Measurements from ENCODE around the gene ENG.
"Not testable (repeated sequence)": the region's sequence is repeated elsewhere in the genome, so short reads cannot be mapped to it uniquely, and the experiment has no call there.

ENG gene

DNA sequence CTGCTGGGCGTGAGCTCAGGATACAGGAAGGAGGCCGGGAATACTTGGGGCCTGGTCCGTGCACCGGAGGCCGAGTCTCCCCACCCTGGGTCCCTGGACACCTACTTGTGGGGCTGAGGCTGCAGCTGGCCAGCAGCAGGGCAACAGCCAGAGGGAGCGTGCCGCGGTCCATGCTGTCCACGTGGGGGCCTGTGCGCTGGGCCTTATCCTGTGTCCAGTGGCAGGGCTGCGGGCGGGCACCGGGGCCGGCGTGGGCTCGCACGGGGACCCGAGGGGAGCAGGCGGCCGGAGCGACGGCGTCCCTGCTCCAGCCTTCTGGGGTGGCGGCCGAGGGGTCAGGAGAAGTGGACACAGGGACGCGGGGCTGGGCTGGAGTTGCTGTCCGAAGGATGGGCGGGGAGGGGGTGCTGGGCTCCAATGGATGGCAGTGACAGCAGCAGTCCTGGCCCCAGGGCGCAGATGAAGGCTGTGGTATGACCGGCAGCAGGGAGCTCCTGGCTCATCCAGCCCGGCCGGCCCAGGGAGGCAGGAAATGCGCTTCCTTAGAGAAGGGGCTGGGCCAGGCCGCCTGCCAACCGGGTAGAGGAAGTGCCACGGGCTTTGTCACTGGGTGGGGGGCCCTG lies at the start of gene ENG:
Gene ENG (minus strand): TSS at position 475 of the 623 bp plus-strand sequence. CDS start 303 bp downstream, at position 172.
- DNase-seq (ENCODE audit: low read depth in 3 of 3, low spot score in 1 of 3) = no peak

DNA sequence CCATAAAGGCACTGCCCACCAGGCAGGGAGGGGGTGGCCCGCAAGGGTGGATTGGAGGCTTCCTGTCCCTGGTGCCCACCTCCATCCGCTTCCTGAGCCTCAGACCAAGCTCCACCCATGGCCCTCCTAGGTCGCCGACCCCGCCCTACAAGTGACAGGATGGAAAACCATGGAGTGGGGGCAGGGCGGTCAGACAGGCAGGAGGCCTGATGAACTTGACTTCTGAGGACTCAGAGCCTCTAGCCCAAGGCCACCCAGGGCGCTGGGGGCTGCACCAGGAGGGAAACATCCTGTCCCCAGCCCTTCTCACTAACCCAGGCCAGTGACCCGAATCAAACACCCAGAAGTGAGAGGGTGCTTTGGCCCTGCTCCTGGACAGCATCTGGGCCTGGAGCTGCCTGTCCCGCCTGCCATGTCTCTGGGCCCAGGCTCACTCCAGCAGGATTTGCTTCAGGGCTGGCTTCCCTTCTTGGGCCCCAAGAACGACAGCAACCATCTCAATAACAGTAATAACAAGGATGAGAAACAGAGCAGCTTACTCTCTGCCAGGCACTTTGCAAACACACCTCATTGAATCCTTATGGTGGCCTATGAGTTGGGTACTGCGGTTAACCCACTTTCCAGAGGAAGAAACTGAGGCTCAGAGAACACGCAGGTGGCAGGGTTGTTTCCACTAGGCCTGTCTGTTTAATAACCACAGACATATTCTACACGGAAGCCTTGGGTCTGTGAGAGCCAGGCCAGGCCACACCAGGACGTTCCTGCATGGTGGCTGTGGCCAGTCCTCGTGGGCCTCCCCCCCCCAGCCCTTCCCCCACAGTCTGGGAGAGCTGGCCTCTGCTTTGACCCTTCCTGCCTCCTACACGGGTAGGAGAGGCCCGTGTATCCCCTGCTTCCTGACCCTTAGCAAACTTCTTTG lies 49.4 kb upstream of the ENG start:
- peak in 2 of 3 donors; percentile 49 to 59 for DNase-seq (ENCODE audit: low read depth in 3 of 3, low spot score in 1 of 3)

DNA sequence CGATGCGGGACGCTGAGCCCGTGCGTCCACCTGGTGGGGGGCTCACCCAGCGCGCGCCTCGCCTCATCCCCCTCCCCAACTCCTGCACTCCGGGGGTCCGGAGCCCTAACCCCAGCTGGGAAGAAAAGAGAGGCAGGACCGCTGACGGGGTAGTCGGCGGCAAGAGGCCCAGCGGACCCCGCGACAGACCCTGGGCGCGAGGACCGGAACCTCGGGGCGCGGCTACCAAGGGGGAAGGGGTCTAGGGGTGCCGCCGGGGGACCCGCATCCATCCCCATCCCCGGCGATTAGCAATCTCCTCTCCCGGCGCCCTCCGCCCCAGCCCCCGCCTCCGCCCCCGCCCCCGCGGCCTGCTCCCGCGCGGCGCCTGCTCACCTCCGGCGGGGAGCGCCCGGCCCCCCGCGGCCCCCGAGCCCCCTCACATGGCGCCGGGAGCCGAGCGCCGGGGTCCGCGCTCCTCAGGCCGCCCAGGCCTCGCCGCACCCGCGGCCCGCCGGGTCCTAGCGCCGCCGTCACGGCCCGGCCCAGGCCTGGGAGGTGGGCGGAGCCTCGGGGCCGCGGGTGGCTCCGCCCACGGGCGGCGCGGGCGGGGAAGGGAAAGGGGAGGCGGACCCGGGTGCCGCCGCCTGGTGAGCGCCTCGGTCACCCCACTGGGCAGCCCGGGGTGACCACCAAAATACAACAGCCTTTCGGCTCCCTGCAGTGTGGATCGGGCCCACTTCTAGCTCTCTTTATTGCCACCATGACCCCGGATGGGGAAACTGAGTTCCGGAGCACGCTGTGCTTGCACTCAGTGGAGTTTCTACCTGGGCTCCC lies 44.9 kb upstream of the ENG start, which contains the start of gene ST6GALNAC6:
Gene ST6GALNAC6 (minus strand): TSS at position 476 of the 816 bp plus-strand sequence. CDS start 1,622 bp downstream, outside the sequence.
- peak in 1 of 3 donors; percentile 70 for DNase-seq (ENCODE audit: low read depth in 3 of 3, low spot score in 1 of 3)

DNA sequence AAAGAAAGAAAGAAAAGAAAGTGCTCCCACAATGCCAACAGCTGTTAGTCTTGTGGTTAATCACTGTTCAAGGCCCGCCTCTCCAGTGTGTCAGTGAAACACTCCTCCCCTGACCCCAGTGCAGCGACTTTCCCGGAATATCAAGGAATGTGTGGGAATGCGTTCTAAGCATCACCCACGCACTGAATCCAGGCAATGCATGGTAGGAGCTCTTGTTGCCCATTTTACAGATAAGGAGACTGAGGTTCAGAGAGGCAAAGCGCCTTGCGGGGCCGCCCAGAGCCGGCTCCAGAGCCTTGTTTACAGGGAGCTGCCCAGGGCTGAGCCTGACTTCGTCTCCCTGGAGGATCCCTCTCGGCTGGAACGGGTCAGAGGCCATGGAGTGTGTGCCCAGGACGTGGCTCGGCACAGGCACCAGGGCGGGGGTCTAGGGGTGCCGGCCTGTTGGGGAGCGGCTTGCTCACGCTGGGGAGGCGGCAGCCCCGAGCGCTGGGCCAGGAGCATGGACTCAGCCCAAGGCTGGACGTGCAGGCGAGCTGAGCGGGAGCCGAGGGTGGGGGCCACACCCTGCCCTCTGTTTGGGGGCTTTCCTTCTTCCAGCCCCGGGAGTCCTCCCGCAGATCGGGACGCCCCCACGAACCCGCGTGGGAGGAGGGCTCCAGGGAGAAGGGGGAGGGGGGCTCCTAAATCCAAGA lies 44.1 kb upstream of the ENG start:
- no peak for DNase-seq (ENCODE audit: low read depth in 3 of 3, low spot score in 1 of 3)

DNA sequence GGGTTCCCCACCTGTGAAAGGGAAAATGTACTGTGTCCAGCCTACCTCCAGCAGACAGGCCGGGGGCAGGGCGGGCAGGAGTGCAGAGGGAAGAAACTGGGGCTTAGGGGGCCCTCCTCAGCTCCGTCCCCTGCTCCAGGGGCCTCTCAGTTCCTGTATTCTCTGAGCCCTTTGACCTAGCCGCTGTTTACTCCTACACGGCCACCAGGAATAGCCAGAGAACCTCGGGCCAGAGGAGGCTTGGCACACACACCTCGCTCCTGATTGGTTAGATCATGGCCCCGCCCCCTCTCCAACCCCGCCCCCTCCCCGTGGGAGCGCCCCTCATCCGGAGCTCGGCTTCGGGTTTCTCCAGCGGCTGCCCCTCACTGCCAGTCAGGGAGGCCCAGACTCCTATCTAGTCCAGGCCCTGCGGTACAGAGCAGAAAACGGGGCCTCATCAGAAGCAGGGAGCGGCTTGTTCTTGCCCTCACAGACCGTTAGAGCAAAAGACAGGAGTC lies 42.8 kb upstream of the ENG start:
- DNase-seq (ENCODE audit: low read depth in 3 of 3, low spot score in 1 of 3) = peak in 1 of 3 donors; percentile 29

DNA sequence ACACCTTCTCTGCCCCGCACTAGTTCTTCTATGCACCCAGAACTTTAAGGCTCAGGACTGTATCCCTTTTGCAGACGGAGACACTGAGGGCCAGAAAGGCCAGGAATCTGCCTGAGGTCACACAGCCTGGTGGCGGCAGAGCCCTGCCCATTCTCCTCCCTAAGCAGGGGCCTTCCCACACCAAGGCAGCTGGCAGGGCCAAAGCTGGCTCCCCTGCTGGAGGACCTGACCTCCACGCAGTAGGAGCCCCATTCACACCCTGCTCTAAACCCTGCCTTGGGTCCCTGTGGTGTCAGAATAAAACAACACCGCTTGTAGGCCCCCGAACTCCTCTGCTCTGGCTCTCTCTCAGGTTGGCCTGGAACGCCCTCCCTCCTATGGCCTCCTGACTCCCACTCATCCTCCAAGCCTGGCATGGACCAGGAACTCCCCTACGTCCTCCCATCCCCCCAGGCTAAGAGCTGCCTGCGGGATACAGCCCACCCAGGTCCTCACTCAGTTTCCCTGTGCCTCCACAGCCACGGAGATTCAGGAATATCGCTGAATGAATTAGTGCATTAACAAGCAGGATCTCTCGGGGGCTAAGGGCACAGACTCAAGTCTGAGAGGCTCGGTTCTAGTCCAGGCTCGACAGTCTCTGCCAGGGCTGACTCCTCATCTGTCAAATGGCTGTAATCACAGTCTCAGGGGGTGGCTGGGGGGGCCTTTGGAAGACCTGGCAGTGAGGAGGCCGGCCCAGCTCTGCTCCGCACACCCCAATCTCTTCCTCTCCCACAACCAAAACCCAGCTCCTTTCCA lies 42.1 kb upstream of the ENG start:
- DNase-seq (ENCODE audit: low read depth in 3 of 3, low spot score in 1 of 3) = no peak

DNA sequence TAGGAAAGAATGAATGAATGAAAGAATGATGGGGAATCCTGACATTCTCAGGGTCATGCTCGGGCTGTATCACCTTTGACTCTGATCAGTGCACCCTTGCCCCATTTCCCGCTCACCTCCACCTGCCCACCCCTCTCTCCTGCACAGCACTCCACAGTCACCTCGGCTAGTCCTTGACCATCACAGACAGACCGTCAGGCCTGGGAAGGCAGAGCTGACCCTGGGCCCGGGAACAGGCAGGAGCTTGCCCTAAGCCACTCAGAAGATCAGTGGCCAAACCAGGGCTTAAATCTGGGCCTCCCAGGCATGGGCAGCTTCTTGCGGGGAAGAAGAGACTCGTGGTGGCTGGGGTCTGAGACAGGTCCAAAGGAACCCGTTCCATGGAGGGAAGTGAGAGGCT lies 41.4 kb upstream of the ENG start:
- no peak for DNase-seq (ENCODE audit: low read depth in 3 of 3, low spot score in 1 of 3)

DNA sequence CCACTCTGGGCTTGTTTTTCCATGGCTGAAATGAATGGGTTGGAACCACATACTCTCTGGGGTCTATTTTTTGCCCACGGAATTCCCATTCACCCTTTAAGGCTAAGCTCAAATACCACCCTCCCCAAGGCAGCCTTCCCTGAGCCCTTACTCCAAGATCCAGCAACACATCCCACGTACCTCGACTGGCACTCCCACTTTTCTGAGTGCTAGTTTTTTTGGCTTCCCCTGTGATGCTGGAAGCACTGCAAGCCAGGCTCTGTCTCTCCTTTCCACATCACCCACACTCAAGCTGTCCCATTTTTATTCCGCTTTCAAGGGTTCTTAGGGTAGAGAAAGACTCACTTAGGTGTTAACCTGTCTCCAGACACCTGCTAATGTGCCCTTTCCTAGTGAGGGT lies 38.9 kb upstream of the ENG start:
- no peak for DNase-seq (ENCODE audit: low read depth in 3 of 3, low spot score in 1 of 3)

DNA sequence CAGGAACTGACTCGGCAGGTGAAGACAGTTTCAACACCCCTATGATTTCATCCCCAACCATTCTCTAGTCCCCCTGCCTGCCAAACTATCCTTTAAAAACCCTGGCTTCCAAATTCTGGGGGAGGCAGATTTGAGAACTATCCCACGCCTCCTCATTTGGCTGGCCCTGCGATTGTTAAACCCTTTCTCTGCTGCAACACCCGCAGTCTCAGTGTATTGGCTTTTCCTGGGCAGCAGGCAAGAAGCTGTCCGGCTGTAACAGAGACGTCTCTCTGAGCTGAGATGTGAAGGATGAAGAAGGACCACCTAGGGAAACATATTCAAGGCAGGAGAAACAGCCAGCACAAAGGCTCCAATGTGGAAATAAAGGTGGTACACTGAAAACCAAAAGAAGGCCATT lies 38.4 kb upstream of the ENG start:
- no peak for DNase-seq (ENCODE audit: low read depth in 3 of 3, low spot score in 1 of 3)

DNA sequence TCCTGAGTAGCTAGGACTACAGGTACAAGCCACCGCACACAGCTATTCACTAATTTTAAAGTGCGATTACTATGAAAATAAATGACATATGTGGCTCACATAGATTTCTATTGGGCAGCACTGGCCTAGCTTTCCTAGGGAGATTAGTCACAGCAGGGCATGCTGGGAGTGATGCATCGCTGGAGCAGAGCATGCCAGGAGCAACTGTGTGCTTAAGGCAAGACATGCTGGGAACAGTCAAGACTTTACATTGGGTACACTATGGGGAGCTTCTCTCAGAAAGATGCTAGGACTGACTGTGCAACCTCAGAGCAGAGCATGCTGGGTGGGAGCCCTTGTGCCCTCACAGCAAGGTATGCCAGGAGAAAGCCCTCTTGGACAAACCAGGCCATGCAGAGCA lies 35.6 kb upstream of the ENG start:
- no peak for DNase-seq (ENCODE audit: low read depth in 3 of 3, low spot score in 1 of 3)

DNA sequence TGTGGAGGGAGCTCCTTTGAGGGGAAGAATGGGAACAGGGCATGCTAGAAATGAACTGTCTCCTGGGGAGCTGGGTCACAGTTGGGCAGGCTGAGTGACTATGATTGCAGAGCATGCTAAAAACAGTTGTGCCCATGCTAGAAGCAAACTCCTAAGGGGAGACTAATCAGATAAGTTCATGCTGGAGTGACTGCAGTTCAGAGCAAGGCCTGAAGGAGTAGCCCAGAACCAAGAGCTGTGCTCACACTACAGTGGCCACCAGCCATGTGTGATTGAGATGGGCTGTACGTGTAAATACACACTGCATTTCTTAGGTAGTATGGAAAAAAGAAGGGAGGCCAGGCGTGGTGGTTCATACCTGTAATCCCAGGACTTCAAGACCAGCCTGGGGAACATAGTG lies 33.3 kb upstream of the ENG start:
- DNase-seq (ENCODE audit: low read depth in 3 of 3, low spot score in 1 of 3) = no peak

DNA sequence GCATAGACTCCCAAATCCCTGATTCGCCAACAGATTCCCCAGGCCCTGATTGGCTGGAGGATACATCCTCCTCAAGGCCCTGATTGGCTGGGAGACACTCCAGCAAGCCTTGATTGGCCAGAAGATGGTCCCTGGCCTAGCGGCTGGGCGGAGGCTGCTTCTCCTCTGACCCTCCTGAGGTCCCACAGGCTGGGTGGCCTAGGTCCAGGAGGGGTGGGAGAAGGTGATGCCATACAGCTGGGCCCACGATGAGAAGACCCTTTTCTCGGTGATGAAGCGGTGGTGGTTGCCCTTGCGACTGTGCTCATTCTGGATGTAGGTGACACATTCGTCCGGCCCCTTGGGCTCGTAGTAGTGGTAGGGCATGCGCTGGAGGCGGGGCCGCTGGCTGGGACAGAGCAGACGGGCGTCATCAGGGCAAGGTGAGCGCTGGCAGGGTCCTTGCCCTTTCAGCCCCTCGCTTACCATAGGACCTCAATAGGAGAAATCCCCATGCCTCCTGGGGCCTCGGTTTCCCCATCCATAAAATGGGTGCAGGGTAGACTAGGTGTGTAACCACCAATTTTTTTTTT lies 32.0 kb upstream of the ENG start:
- DNase-seq (ENCODE audit: low read depth in 3 of 3, low spot score in 1 of 3) = no peak

DNA sequence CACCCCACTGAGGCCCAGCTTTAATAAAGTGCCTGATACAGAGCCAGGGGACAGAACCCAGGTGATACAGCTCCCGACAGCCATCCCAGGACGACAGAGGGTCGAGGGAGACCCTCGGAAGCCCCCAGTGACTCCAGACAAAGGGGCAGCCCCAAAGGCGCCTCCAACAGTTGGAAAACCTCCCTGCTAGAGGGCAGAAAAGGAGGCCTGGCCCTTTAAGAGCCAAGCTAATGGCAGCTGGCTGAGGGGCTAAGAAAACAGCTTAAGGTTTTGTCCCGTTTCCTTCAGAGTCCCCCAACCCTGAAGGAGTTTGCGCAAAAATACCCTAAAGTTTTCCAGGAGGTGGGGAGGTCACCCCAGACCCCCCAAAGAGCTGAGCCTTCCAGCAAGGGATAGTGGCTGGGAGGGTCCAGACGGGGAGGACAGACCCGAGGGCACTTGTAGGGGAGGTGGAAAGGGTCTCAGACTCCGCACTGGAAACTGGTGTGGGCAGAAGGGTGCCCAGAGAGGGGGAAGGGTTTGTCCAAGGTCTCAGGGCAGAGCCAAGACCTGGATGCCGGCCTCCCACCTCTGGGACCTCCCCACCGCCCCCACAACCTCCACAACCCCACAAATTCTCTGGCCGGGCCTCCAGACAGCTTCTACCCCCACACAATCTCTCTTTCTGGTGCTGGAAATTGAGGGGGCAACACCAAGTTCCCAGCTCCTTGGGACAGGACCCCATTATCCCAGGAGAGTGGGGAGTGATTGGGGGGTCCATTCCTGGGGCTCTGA lies 31.2 kb upstream of the ENG start:
- DNase-seq (ENCODE audit: low read depth in 3 of 3, low spot score in 1 of 3) = no peak

DNA sequence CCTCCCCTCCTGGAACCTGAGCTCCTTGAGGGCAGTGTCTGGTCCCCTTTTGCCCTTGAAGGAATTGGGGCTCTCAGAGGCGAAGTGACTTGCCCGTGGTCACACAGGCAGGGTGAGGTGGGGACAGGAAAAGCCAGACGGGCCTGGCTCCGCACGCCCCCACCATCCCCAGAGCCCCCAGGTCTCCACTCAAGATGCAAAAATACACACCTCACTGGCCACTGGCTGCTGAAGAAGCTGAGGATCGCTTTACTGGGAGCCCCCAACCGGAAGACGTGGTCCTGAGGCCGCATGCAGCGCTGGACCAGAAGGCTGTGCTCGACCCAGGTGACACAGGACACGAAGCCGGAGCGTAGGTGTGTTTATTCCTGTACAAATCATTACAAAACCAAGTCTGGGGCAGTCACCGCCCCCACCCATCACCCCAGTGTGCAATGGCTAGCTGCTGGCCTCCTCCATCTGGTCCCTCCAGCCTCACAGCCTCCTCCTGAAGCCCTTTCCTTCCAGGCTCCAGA lies 30.6 kb upstream of the ENG start:
- DNase-seq (ENCODE audit: low read depth in 3 of 3, low spot score in 1 of 3) = no peak

DNA sequence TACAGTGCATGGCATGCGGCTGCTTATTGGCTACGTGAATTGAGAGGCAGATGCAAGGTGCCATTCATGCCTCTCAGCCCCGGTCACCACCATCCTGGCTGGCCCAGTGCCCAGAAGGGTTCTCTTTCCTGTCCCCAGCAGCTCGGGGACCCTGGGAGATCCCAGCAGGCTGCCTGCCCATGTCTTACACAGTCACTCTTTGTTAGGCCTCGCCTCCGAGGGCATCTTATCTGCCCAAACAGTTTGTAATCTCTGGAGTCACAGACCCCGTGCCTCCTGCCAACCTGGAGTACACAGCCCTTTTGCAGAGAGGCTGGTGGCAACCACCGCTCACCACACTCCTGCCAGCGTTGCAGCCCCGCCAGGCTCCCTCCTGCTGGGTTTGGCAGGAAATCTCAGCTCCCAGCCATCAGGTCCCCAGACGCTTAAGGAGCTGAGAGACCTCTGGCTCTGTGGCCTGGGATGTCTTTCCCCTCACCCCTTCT lies 30.0 kb upstream of the ENG start:
- no peak for DNase-seq (ENCODE audit: low read depth in 3 of 3, low spot score in 1 of 3)

DNA sequence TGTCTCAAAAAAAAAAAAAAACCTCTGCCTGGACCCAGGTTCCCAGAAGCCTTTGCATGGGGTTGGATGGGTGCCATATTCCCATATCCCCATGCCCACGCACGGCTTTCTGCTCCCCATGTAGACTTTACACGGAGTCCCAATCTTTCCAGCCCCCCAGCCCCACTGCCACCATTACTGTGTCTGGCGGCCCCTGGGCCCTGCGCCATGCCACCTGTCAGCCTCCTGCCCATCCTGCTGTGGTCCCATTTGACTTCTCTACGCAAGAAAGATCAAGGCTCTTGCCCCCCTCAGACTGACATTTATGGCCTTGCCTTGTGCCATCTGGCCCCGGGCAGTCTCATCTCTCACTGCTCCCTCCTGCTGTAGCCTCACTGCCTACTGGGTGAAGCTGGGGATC lies 29.5 kb upstream of the ENG start:
- no peak for DNase-seq (ENCODE audit: low read depth in 3 of 3, low spot score in 1 of 3)

DNA sequence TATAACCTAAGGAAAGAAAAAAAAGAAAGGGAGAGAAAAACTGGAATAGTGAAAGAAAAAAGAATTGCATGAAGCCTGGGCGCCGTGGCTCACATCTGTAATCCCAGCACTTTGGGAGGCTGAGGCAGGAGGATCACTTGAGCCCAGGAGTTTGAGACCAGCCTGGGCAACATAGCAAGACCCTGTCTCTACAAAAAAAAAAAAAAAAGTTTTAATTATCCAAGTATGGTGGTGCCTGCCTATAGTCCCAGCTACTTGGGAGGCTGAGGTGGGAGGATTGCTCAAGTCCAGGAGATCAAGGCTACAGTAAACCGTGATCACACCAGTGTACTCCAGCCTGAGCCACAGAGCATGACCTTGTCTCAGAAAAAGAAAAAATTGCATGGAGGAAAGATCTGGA lies 27.3 kb upstream of the ENG start:
- not testable (repeated sequence) for DNase-seq (ENCODE audit: low read depth in 3 of 3, low spot score in 1 of 3)

DNA sequence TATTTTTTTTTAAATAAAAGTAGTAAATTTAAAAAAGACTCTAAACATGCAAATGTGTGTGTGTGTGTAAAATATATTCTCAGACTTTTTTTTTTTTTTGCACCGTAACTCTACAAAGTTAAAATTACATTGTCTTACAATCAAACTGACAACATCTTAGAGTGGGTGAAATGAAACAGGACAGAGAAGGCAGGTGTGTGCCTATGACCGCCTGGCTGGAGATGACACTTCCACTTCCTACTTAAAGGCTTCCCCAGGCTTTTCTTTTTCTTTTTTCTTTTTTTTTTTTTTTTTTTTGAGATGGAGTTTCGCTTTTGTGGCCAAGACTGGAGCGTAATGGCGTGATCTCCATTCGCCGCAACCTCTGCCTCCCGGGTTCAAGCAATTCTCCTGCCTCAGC lies 25.7 kb upstream of the ENG start:
- no peak for DNase-seq (ENCODE audit: low read depth in 3 of 3, low spot score in 1 of 3)
